AG04449 (cell line): ENCODE measurements around the gene TSPAN11.
"Not testable (repeated sequence)": the region's sequence is repeated elsewhere in the genome, so short reads cannot be mapped to it uniquely, and the experiment has no call there.

Experiments
- CTCF ChIA-PET: fragments of 350-600 bp; formaldehyde crosslinking; extraction: SDS; loops from one replicate; lab custom pipeline; 2021; ENCODE audit warnings: antibody characterized with exemption; lab: Yijun Ruan, JAX
- POLR2A ChIA-PET: fragments of 400-600, 350-600 bp; formaldehyde crosslinking; extraction: SDS; loops from one replicate; lab custom pipeline; 2020; ENCODE audit warnings: antibody characterized with exemption, inconsistent platforms; lab: Yijun Ruan, JAX
- DNase-seq: peaks from one replicate; pipeline ENCODE4 v3.0.0-alpha.2; 2010; ENCODE audit warnings: low read depth, low spot score
- H3K4me3 ChIP-seq: 2 replicates; pipeline ENCODE4 v1.5.1; 2011; ENCODE audit warnings: low read depth, mild to moderate bottlenecking, control low read depth, low read length
- TF ChIP-seq, protein P1 (sequence below): IDR thresholded peaks from one replicate; pipeline ENCODE4 v1.5.1; 2011; ENCODE audit warnings: mild to moderate bottlenecking, moderate library complexity, low read length, control low read depth, inconsistent platforms; ENCODE audit not compliant: insufficient read depth; ENCODE audit errors: missing control alignments

Gene TSPAN11

GRCh38 chr12:30882706-30883105 is 43.8 kb upstream of the TSPAN11 start:
- no peak for DNase-seq
- TF ChIP-seq, protein P1, sequence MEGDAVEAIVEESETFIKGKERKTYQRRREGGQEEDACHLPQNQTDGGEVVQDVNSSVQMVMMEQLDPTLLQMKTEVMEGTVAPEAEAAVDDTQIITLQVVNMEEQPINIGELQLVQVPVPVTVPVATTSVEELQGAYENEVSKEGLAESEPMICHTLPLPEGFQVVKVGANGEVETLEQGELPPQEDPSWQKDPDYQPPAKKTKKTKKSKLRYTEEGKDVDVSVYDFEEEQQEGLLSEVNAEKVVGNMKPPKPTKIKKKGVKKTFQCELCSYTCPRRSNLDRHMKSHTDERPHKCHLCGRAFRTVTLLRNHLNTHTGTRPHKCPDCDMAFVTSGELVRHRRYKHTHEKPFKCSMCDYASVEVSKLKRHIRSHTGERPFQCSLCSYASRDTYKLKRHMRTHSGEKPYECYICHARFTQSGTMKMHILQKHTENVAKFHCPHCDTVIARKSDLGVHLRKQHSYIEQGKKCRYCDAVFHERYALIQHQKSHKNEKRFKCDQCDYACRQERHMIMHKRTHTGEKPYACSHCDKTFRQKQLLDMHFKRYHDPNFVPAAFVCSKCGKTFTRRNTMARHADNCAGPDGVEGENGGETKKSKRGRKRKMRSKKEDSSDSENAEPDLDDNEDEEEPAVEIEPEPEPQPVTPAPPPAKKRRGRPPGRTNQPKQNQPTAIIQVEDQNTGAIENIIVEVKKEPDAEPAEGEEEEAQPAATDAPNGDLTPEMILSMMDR: peak; percentile 5
- POLR2A ChIA-PET: no interaction called here
- CTCF ChIA-PET: interaction anchor here (0.6 to 1.2 kb wide), 4 partner anchors 26 to 362 kb away, joined by 3 to 10 read pairs (median 3); no protein-coding TSS in a partner anchor
- no peak overlapping the region for H3K4me3 ChIP-seq

- DNase-seq: no peak
- ChIA-PET CTCF (interaction anchor here (0.9 to 1.2 kb wide), 3 partner anchors 33 to 40 kb away, joined by 3 read pairs; no protein-coding TSS in a partner anchor), POLR2A (no interaction called here)
- no peak overlapping the region for H3K4me3 ChIP-seq
- TF ChIP-seq, protein P1: no peak
These were observed 41.7 kb upstream of the TSPAN11 start for GRCh38 chr12:30884799-30885198.

GRCh38 chr12:30885321-30885720 is 41.2 kb upstream of the TSPAN11 start:
- no peak overlapping the region for H3K4me3 ChIP-seq
- ChIA-PET CTCF (interaction anchor here (1.0 to 1.2 kb wide), 2 partner anchors 34 to 40 kb away, joined by 3 read pairs; no protein-coding TSS in a partner anchor), POLR2A (no interaction called here)
- DNase-seq: no peak
- TF ChIP-seq, protein P1: no peak

DNA sequence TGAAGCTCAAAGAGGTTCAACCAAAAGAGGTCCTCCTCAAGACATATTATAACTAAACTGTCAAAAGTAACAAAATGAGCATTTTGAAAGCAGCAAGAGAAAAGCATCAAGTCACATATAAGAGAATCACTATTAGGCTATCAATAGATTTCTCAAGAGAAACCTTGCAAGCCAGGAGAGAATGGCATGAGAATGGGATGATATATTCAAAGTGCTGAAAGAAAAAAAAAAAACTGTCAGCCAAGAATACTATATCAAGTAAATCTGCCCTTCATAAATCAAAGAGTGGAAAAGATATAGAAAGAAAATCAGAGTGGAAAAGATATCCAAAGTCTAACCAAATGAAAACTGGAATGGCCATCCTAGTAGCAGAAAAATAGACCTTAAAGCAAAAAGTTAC is 39.3 kb upstream of the TSPAN11 start:
- DNase-seq: no peak
- CTCF ChIA-PET: no interaction called here
- POLR2A ChIA-PET: no interaction called here
- TF ChIP-seq, protein P1: no peak
- no peak overlapping the region for H3K4me3 ChIP-seq

DNA sequence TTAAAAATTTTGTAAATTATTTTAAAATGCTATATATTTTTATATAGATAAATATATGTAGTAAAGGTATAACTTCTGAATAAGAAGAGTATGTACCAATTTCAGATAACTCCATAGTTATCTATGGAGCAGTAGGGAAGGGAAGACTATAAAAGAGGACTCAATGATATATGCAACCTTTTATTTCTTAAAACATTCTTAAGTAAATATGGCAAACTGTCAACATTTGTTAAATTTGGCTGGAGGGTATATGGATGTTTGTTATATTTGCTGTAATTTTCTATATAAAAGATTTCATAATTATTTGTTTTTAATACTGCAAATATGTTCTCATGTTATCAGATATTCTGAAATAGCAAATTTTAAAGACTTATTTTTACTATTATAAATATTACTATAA is 38.3 kb upstream of the TSPAN11 start:
- ChIA-PET POLR2A (no interaction called here), CTCF (no interaction called here)
- DNase-seq: no peak
- no peak overlapping the region for H3K4me3 ChIP-seq
- TF ChIP-seq, protein P1: no peak

- CTCF ChIA-PET: interaction anchor here (1.3 kb wide), 1 partner anchor 377 kb away, joined by 3 read pairs; no protein-coding TSS in a partner anchor
- H3K4me3 ChIP-seq, POLR2A ChIA-PET, DNase-seq: not testable (repeated sequence)
These were observed 32.0 kb upstream of the TSPAN11 start for GRCh38 chr12:30894531-30894930.

- TF ChIP-seq, protein P1: no peak
- DNase-seq: no peak
- ChIA-PET CTCF (no interaction called here), POLR2A (no interaction called here)
- no peak overlapping the region for H3K4me3 ChIP-seq
These were observed 30.1 kb upstream of the TSPAN11 start for GRCh38 chr12:30896461-30896860.
